ENCODE data around the gene SH3GL1.

DNA sequence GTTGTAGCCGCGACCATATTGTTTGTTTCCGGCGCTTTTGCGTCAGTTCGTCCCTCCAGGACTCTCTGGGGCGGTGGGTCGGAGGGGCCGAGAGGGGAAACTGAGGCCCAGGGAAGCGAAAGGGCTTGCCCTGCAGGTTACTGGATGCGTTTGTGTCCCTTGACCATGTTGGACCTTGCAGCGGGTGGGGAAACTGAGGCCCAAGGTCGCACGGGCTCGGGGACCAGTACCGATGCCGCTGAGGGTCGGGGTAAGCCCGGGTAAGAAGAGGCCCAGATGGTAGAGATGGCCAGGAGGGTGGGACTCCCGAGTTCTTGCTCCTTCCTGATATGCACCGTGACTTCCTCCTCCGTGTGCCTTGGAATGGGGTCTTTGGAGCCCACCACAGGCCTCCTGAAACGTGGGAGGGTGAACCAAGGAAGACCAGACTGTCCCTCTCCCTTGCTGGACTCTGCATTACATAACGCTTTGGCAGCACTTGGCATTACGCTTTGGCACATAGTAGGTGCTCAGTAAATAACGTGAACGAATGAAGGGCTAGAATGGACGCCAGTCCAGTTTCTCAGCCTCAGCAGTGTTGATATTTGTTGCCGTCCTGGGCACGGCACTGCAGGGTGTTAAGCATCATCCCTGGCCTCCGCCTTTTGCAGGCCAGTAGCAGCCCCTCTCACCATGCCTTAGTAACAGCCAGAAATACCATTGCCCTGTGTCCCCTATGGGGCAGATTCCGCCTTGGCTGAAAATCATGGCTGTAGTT is 2.8 kb upstream of the SH3GL1 start:
- no peak for TF ChIP-seq POLR2A (IDR thresholded peaks at IDR 0.05; ENCODE audit: low read length)
- TF ChIP-seq, protein P1, sequence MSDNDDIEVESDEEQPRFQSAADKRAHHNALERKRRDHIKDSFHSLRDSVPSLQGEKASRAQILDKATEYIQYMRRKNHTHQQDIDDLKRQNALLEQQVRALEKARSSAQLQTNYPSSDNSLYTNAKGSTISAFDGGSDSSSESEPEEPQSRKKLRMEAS (IDR thresholded peaks at IDR 0.05): no peak
- TF ChIP-seq CHD2 (IDR thresholded peaks at IDR 0.05; ENCODE audit: low read length, partially characterized antibody): no peak
- no peak for TF ChIP-seq CTCF (IDR thresholded peaks at IDR 0.05)
- no peak for TF ChIP-seq EP300 (IDR thresholded peaks at IDR 0.05)
- TF ChIP-seq KDM1A (IDR thresholded peaks at IDR 0.05; ENCODE audit: low read depth): no peak
- TF ChIP-seq SREBF2 (IDR thresholded peaks at IDR 0.05): no peak
- TF ChIP-seq RAD21 (conservative IDR thresholded peaks at IDR 0.05 in 1 of 2, IDR thresholded peaks at IDR 0.05 in 1 of 2): no peak
- TF ChIP-seq CHD4 (IDR thresholded peaks at IDR 0.05; ENCODE audit: borderline replicate concordance): no peak
- TF ChIP-seq, protein P2, sequence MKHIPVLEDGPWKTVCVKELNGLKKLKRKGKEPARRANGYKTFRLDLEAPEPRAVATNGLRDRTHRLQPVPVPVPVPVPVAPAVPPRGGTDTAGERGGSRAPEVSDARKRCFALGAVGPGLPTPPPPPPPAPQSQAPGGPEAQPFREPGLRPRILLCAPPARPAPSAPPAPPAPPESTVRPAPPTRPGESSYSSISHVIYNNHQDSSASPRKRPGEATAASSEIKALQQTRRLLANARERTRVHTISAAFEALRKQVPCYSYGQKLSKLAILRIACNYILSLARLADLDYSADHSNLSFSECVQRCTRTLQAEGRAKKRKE (CRISPR knock-in tag; IDR thresholded peaks at IDR 0.05; ENCODE audit: low read depth): no peak
- TF ChIP-seq BHLHE40 (IDR thresholded peaks at IDR 0.05; ENCODE audit: low read depth, low read length): no peak
- TF ChIP-seq REST (IDR thresholded peaks at IDR 0.05): no peak
- no peak for TF ChIP-seq POLR2AphosphoS2 (conservative IDR thresholded peaks at IDR 0.05; ENCODE audit: low read length)
- TF ChIP-seq JUN (IDR thresholded peaks at IDR 0.05): no peak
